Fibroblast of lung (primary cell): Measurements from ENCODE around the gene CACNB2. TPM values are rescaled to one million over a fixed set of nuclear protein-coding genes. Genes with fewer than 3 reads are reported as not detected.

ENCODE experiments used
- DNase-seq, 2 donors: peaks; one replicate each; pipeline versions ENCODE4 v3.0.0 to v3.0.0-alpha.2; 2010; ENCODE audit warnings: low read depth in 2 of 2
- H2AFZ ChIP-seq: 2 replicates; pipeline ENCODE4 v1.5.1; 2012; ENCODE audit warnings: low read length, control low read depth, inconsistent platforms
- H3K27ac ChIP-seq: 2 replicates; pipeline ENCODE4 v1.5.1; 2011; ENCODE audit warnings: low read length, control low read depth; ENCODE audit not compliant: insufficient read depth
- H3K27me3 ChIP-seq: 2 replicates; pipeline ENCODE4 v1.5.1; 2011; ENCODE audit warnings: mild to moderate bottlenecking, low read length; ENCODE audit not compliant: control insufficient read depth, insufficient read depth
- H3K36me3 ChIP-seq: 2 replicates; pipeline ENCODE4 v1.5.1; 2011; ENCODE audit warnings: low read length; ENCODE audit not compliant: control insufficient read depth, insufficient read depth
- H3K4me1 ChIP-seq: 2 replicates; pipeline ENCODE4 v1.5.1; 2011; ENCODE audit warnings: low read length; ENCODE audit not compliant: control insufficient read depth, insufficient read depth; ENCODE audit errors: extremely low read depth
- H3K4me2 ChIP-seq: 2 replicates; pipeline ENCODE4 v1.5.1; 2011; ENCODE audit warnings: low read length, control low read depth; ENCODE audit not compliant: insufficient read depth; ENCODE audit errors: extremely low read depth
- H3K4me3 ChIP-seq, 4 experiments: fragments of 200-600 bp in 1 of 4; sonication (generic) in 1 of 4; replicated peaks in 1 of 4; 2 replicates each; pipeline ENCODE4 v1.5.1; 2011 to 2016; ENCODE audit warnings: low read length in 4 of 4, low read depth in 3 of 4, mild to moderate bottlenecking in 3 of 4, control low read depth in 2 of 4, inconsistent platforms in 1 of 4, mixed read lengths in 1 of 4; ENCODE audit not compliant: insufficient read depth in 1 of 4; ENCODE audit errors: control extremely low read depth in 1 of 4
- H3K79me2 ChIP-seq: 2 replicates; pipeline ENCODE4 v1.5.1; 2012; ENCODE audit warnings: mild to moderate bottlenecking, low read length, inconsistent platforms; ENCODE audit not compliant: control insufficient read depth, insufficient read depth
- H3K9ac ChIP-seq: 2 replicates; pipeline ENCODE4 v1.5.1; 2011; ENCODE audit warnings: mild to moderate bottlenecking, low read length, control low read depth; ENCODE audit not compliant: insufficient read depth
- H3K9me3 ChIP-seq: 2 replicates; pipeline ENCODE4 v1.5.1; 2012; ENCODE audit warnings: low read depth, low read length; ENCODE audit not compliant: control insufficient read depth, insufficient read depth
- H4K20me1 ChIP-seq: 2 replicates; pipeline ENCODE4 v1.5.1; 2011; ENCODE audit warnings: low read length; ENCODE audit not compliant: control insufficient read depth, insufficient read depth; ENCODE audit errors: extremely low read depth
- CTCF ChIP-seq, 2 donors: IDR thresholded peaks in 1 of 2; conservative IDR thresholded peaks in 1 of 2; 1 replicate in 1 of 2; 2 replicates in 1 of 2; pipeline ENCODE4 v1.5.1; 2011 to 2012; ENCODE audit warnings: low read length in 2 of 2, control low read depth in 1 of 2, inconsistent platforms in 1 of 2, low read depth in 1 of 2, mild to moderate bottlenecking in 1 of 2
- EZH2 ChIP-seq: IDR thresholded peaks from 2 replicates; pipeline ENCODE4 v1.5.1; 2012; ENCODE audit warnings: low read length, control low read depth, mild to moderate bottlenecking; ENCODE audit errors: missing control alignments
- polyA plus RNA-seq, 2 donors: library from polyadenylated mRNA; depleted of rRNA in 1 of 2; stranded (reverse) in 1 of 2; unstranded in 1 of 2; fragments of >200 nt; gene quantifications; 2 replicates each; pipeline ENCODE4 v1.2.1, GENCODE V29; 2011 to 2012; ENCODE audit warnings: missing spikeins in 1 of 2
- total RNA-seq: library from RNA; depleted of rRNA; stranded (reverse); fragments of >200 nt; gene quantifications from 2 replicates; pipeline ENCODE4 v1.2.1, GENCODE V29; 2014

The CACNB2 gene
- total and polyA plus RNA-seq, 2 donors (not counting 1 experiment from before 2014, with no cell fraction given): 0.66 to 0.70 TPM

GRCh38 chr10:18402853-18403252 is 262.6 kb downstream of the CACNB2 start:
- Histone ChIP-seq H3K4me2 (no peak overlapping the region), H3K79me2 (no peaks in the 10 kb centered on the region), H3K4me1 (no peaks in the 10 kb centered on the region), H3K9ac (no peak overlapping the region), H3K36me3 (no peaks in the 10 kb centered on the region), H3K27me3 (no peaks in the 10 kb centered on the region), H4K20me1 (no peaks in the 10 kb centered on the region), H3K4me3 (no peak overlapping the region), H3K9me3 (no peaks in the 10 kb centered on the region), H2AFZ (no peak overlapping the region), H3K27ac (no peak overlapping the region)
- TF ChIP-seq EZH2: no peak
- no peak for TF ChIP-seq CTCF (conservative IDR thresholded peaks at IDR 0.05 in 1 of 2, IDR thresholded peaks at IDR 0.05 in 1 of 2; ENCODE audit: low read depth in 1 of 2, low read length in 2 of 2)
- peak in 1 of 2 donors; percentile 51 for DNase-seq

- H3K4me1 ChIP-seq: no peaks in the 10 kb centered on the region
- no peak overlapping the region for H3K4me2 ChIP-seq
- TF ChIP-seq EZH2 (no peak), CTCF (conservative IDR thresholded peaks at IDR 0.05 in 1 of 2, IDR thresholded peaks at IDR 0.05 in 1 of 2; ENCODE audit: low read depth in 1 of 2, low read length in 2 of 2) (no peak)
- no peaks in the 10 kb centered on the region for H3K79me2 ChIP-seq
- H3K4me3 ChIP-seq: no peak overlapping the region
- no peaks in the 10 kb centered on the region for H3K27me3 ChIP-seq
- no peak overlapping the region for H3K27ac ChIP-seq
- no peak overlapping the region for H2AFZ ChIP-seq
- H3K9ac ChIP-seq: no peak overlapping the region
- DNase-seq: no peak
- H3K9me3 ChIP-seq: no peaks in the 10 kb centered on the region
- H4K20me1 ChIP-seq: no peaks in the 10 kb centered on the region
- no peaks in the 10 kb centered on the region for H3K36me3 ChIP-seq
These were observed 264.3 kb downstream of the CACNB2 start for GRCh38 chr10:18404530-18404929.

- H4K20me1 ChIP-seq: no peaks in the 10 kb centered on the region
- no peaks in the 10 kb centered on the region for H3K9me3 ChIP-seq
- no peak for DNase-seq
- no peaks in the 10 kb centered on the region for H3K36me3 ChIP-seq
- no peak overlapping the region for H3K9ac ChIP-seq
- no peak overlapping the region for H3K4me2 ChIP-seq
- H3K27ac ChIP-seq: no peak overlapping the region
- H3K4me3 ChIP-seq: no peak overlapping the region
- H2AFZ ChIP-seq: no peak overlapping the region
- H3K79me2 ChIP-seq: no peaks in the 10 kb centered on the region
- TF ChIP-seq CTCF (conservative IDR thresholded peaks at IDR 0.05 in 1 of 2, IDR thresholded peaks at IDR 0.05 in 1 of 2; ENCODE audit: low read depth in 1 of 2, low read length in 2 of 2) (no peak), EZH2 (no peak)
- no peaks in the 10 kb centered on the region for H3K27me3 ChIP-seq
- H3K4me1 ChIP-seq: no peaks in the 10 kb centered on the region
These were observed 265.9 kb downstream of the CACNB2 start for GRCh38 chr10:18406136-18406535.
